ENCODE results near the gene VWA8.

GRCh38 chr13:41567363-41567762, 393.5 kb downstream of the VWA8 start:
- TF ChIP-seq POLR2A (IDR thresholded peaks at IDR 0.05) (no peak), CTCF (IDR thresholded peaks at IDR 0.05) (no peak)

All from thyroid gland (tissue), 4 donors.